Breast epithelium (tissue), 3 donors: ENCODE results near the gene RREB1.

Experiments
- POLR2A ChIP-seq: fragments of 450-650 bp; IDR thresholded peaks from one replicate; pipeline ENCODE4 v1.6.1; 2016; ENCODE audit warnings: antibody characterized with exemption, mild to moderate bottlenecking, moderate library complexity
- TF ChIP-seq, protein P1 (sequence below), 3 donors: fragments of 450-650 bp; IDR thresholded peaks; one replicate each; pipeline ENCODE4 v1.5.1; 2016 to 2017; ENCODE audit warnings: antibody characterized with exemption in 3 of 3, mild to moderate bottlenecking in 3 of 3, moderate library complexity in 3 of 3

GRCh38 chr6:7114744-7115458 lies 7.1 kb downstream of the RREB1 start:
- TF ChIP-seq, protein P1, sequence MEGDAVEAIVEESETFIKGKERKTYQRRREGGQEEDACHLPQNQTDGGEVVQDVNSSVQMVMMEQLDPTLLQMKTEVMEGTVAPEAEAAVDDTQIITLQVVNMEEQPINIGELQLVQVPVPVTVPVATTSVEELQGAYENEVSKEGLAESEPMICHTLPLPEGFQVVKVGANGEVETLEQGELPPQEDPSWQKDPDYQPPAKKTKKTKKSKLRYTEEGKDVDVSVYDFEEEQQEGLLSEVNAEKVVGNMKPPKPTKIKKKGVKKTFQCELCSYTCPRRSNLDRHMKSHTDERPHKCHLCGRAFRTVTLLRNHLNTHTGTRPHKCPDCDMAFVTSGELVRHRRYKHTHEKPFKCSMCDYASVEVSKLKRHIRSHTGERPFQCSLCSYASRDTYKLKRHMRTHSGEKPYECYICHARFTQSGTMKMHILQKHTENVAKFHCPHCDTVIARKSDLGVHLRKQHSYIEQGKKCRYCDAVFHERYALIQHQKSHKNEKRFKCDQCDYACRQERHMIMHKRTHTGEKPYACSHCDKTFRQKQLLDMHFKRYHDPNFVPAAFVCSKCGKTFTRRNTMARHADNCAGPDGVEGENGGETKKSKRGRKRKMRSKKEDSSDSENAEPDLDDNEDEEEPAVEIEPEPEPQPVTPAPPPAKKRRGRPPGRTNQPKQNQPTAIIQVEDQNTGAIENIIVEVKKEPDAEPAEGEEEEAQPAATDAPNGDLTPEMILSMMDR (IDR thresholded peaks at IDR 0.05) = no peak
- TF ChIP-seq POLR2A = no peak
